ENCODE data around the gene LAMA3. TPM values are rescaled to one million over a fixed set of nuclear protein-coding genes. Genes with fewer than 3 reads are reported as not detected.

Gene LAMA3
- total RNA-seq, 1 experiment from 2014 or later: 5.6 TPM

DNA sequence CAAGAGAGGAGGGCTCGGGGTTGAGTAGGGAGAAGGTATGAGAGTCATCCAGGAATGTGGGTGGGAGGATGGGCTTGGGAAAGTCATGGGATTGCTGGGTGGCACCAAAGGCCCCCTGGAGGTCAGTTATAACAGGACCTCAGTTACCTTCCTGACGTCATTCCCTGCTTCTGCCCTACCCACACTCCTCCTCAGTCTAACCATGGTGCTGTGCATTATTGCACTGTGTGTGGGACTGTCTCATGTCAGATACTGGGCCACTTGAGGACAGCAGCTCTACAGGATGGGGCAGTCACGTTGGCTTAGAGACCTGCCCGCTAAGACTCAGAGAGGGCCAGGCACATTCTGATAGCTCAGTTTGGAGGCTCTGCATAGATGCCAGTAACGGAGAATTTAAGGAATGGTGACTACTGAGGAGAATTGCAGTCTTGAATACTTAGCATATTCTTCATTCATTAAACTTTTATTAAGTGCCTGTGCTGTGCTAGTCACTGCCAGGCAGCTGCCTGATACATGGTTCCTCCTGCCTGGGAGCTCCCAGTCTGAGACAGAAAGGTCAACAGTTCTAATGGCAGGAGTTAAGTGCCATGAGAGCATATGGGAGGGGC, 90.5 kb downstream of the LAMA3 start:
- no peaks in the 10 kb centered on the region for H3K9me2 ChIP-seq (ENCODE audit: insufficient read depth)
- H3K4me2 ChIP-seq (ENCODE audit: low read length): peak overlapping the region; percentile 22; the same call in 1 of the 2 replicates
- H2AFZ ChIP-seq (ENCODE audit: low read depth, low read length, poor library complexity, severe bottlenecking): no peak overlapping the region
- TF ChIP-seq CTCF (IDR thresholded peaks at IDR 0.05 in 2 of 3, conservative IDR thresholded peaks at IDR 0.05 in 1 of 3; ENCODE audit: borderline replicate concordance in 1 of 3, insufficient read depth in 1 of 3, low read depth in 2 of 3, low read length in 2 of 3) (peak in 1 of 3 experiments; percentile 22; a peak in 1 of 6 replicates), ZNF274 (IDR thresholded peaks at IDR 0.05; ENCODE audit: low read depth, low read length) (no peak)
- TF ChIP-seq, protein P1, sequence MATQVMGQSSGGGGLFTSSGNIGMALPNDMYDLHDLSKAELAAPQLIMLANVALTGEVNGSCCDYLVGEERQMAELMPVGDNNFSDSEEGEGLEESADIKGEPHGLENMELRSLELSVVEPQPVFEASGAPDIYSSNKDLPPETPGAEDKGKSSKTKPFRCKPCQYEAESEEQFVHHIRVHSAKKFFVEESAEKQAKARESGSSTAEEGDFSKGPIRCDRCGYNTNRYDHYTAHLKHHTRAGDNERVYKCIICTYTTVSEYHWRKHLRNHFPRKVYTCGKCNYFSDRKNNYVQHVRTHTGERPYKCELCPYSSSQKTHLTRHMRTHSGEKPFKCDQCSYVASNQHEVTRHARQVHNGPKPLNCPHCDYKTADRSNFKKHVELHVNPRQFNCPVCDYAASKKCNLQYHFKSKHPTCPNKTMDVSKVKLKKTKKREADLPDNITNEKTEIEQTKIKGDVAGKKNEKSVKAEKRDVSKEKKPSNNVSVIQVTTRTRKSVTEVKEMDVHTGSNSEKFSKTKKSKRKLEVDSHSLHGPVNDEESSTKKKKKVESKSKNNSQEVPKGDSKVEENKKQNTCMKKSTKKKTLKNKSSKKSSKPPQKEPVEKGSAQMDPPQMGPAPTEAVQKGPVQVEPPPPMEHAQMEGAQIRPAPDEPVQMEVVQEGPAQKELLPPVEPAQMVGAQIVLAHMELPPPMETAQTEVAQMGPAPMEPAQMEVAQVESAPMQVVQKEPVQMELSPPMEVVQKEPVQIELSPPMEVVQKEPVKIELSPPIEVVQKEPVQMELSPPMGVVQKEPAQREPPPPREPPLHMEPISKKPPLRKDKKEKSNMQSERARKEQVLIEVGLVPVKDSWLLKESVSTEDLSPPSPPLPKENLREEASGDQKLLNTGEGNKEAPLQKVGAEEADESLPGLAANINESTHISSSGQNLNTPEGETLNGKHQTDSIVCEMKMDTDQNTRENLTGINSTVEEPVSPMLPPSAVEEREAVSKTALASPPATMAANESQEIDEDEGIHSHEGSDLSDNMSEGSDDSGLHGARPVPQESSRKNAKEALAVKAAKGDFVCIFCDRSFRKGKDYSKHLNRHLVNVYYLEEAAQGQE (IDR thresholded peaks at IDR 0.05; ENCODE audit: low read depth): no peak
- H3K4me3 ChIP-seq (replicated peaks in 1 of 2; ENCODE audit: low read depth in 1 of 2, low read length in 2 of 2): no peak overlapping the region
- no peak overlapping the region for H3K9ac ChIP-seq (ENCODE audit: low read length)
- no peaks in the 10 kb centered on the region for H3K9me3 ChIP-seq (ENCODE audit: control insufficient read depth in 1 of 2, insufficient read depth in 1 of 2, low read depth in 1 of 2, low read length in 2 of 2)
- no peaks in the 10 kb centered on the region for H4K20me1 ChIP-seq (ENCODE audit: insufficient read depth)
- no TSS peak for BruUV-seq (replicated peaks)
- H3K4me1 ChIP-seq (ENCODE audit: control insufficient read depth in 1 of 2, insufficient read depth in 2 of 2, low read length in 2 of 2): peaks cover 0 to 7% of the 10 kb centered on the region in 2 experiments; a peak in 2 of 4 replicates
- intact Hi-C loops (cut with micrococcal nuclease): no loop called here
- H3K79me2 ChIP-seq (ENCODE audit: insufficient read depth, low read length): no peaks in the 10 kb centered on the region
- peak; percentile 12 for DNase-seq (ENCODE audit: low read depth, low spot score)
- ChIA-PET POLR2A (no interaction called here), RAD21 (ENCODE audit: low non-redundant PET in 1 of 2, low total read pairs in 2 of 2, uncharacterized antibody in 2 of 2, unreplicated experiment in 2 of 2) (no interaction called here), CTCF (no interaction called here)
- no peaks in the 10 kb centered on the region for H3K36me3 ChIP-seq (ENCODE audit: control insufficient read depth in 1 of 2, insufficient read depth in 2 of 2, low read length in 2 of 2)
- ATAC-seq: peak; percentile 94
- H3K27me3 ChIP-seq (ENCODE audit: insufficient read depth, low read length): no peaks in the 10 kb centered on the region
- no peak overlapping the region for H3K27ac ChIP-seq (ENCODE audit: low read depth, low read length)

Data from HCT116 (cell line).